ENCODE results near the gene PDZD7. TPM values are rescaled to one million over a fixed set of nuclear protein-coding genes. Genes with fewer than 3 reads are reported as not detected.

Gene PDZD7
- total and polyA plus RNA-seq, 12 donors: 0.13 to 0.66 (median 0.22) TPM; not detected in 1

DNA sequence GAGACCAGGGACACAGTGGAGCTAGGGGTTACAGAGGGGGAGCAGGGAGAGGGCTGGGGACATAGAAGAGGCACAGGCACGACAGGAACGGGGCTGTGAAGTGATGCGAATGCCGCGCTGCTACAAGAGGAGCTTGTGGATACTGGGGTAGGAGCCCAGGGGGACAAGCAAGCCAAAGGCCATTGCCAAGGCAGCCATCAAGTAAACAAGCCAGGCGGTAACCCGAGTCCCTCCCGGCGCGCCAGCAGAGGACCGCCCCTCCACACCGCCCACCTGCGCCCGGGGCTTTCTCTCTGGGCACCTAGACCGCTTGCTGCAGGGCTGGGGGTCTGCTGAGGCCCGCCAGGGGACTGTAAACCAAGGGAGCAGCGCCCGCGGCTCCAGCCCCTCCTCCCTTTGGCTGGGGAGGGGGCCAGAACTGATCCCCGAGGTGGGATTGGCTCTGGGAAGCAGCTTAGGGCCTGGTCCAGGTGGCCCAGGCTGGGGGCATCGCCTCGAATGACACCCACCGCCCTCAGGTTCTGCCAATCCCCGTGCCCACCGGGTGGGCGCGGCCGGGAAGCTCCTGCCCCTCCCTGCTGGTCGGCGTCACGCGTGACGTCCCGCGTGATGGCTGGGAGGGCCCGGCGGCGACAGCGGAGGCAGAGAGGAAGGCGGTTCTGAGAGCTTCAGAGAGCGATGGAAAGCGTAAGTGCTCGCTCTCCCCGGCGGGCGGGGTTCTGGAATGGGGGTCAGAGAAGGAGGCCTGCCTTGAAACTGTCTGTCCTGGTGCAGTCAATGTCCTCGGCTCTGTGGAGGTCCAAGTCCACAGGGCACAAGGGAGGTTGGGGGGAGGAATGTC is 1.1 kb upstream of the PDZD7 start:
- Histone ChIP-seq H3K4me3 (peak overlapping the region; percentile 70 to 83 (median 77)), H3K4me1 (peaks cover 10 to 34% (median 26%) of the 10 kb centered on the region in 9 donors), H3K9me3 (no peaks in the 10 kb centered on the region), H3K36me3 (peaks cover 0 to 27% (median 21%) of the 10 kb centered on the region in 9 donors), H3K27me3 (no peaks in the 10 kb centered on the region), H3K27ac (peak overlapping the region; percentile 93 to 99 (median 98))
- TF ChIP-seq, protein P1, sequence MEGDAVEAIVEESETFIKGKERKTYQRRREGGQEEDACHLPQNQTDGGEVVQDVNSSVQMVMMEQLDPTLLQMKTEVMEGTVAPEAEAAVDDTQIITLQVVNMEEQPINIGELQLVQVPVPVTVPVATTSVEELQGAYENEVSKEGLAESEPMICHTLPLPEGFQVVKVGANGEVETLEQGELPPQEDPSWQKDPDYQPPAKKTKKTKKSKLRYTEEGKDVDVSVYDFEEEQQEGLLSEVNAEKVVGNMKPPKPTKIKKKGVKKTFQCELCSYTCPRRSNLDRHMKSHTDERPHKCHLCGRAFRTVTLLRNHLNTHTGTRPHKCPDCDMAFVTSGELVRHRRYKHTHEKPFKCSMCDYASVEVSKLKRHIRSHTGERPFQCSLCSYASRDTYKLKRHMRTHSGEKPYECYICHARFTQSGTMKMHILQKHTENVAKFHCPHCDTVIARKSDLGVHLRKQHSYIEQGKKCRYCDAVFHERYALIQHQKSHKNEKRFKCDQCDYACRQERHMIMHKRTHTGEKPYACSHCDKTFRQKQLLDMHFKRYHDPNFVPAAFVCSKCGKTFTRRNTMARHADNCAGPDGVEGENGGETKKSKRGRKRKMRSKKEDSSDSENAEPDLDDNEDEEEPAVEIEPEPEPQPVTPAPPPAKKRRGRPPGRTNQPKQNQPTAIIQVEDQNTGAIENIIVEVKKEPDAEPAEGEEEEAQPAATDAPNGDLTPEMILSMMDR (IDR thresholded peaks at IDR 0.05): no peak
- intact Hi-C loops (cut with DNase I): loop anchor here in 2 of 10 donors (5.0 kb wide), 2 partner anchors 35 to 45 kb away; partner anchors contain the start of genes LZTS2 (in 1 of the 2), MRPL43 (in 1 of the 2) and TWNK (in 1 of the 2)
- DNase-seq (peak; percentile 86 to 87), ATAC-seq (peak; percentile 67 to 87 (median 82))
- 1 to 2% methylated on average over 37 to 47 of the region's 47 CpGs for WGBS, 2 donors

DNA sequence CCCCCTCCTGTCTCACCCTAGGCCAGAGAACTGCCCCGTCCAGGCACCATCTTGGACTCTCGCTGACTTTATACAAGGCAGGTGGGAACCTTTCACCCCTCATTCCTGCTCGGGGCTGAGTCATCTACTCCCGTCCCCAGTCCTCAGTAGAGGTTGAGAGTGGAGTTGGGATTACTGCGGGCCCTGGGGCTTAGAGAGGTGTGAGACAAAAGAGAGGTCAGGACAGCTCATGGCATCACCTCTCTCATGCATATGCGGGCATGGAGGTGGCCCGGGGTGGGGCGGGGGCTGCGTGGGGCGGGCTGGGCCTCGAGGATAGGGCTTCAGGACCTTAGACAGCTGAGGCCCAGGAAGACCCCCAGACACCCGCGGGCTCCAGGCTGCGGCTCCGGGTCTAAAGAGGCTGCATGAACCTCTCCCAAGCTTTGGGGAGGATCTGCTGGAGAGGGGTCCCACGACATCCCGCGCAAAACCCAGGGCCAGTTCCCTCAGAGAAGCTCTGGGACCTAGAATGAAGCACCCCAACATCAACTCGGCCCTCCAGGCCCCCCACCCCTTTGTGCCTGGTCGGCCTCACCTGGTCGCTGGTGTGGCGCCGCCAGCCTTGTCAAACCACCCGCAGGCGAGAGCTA is 317 bp downstream of the PDZD7 start:
- Histone ChIP-seq H3K4me1 (peaks cover 10 to 34% (median 26%) of the 10 kb centered on the region in 9 donors), H3K9me3 (no peaks in the 10 kb centered on the region), H3K36me3 (peaks cover 0 to 13% (median 9%) of the 10 kb centered on the region in 9 donors), H3K4me3 (peak overlapping the region; percentile 70 to 83 (median 77)), H3K27ac (peak overlapping the region in 8 of 10 donors; percentile 93 to 99 (median 98)), H3K27me3 (no peaks in the 10 kb centered on the region)
- DNase-seq (no peak), ATAC-seq (peak in 1 of 8 donors; percentile 1)
- TF ChIP-seq, protein P1 (IDR thresholded peaks at IDR 0.05): no peak
- intact Hi-C loops (cut with DNase I): loop anchor here in 2 of 10 donors (5.0 kb wide), 2 partner anchors 33 to 43 kb away; partner anchors contain the start of genes LZTS2 (in 1 of the 2), MRPL43 (in 1 of the 2) and TWNK (in 1 of the 2)
- 10 to 14% methylated on average over 25 of the region's 25 CpGs for WGBS, 2 donors

GRCh38 chr10:101029520-101030295 is 1.2 kb downstream of the PDZD7 start:
- no peaks in the 10 kb centered on the region for H3K9me3 ChIP-seq
- no peaks in the 10 kb centered on the region for H3K27me3 ChIP-seq
- 61 to 63% methylated on average over 27 of the region's 27 CpGs for WGBS, 2 donors
- H3K27ac ChIP-seq: no peak overlapping the region
- intact Hi-C loops (cut with DNase I): loop anchor here in 3 of 10 donors (5.0 kb wide), 2 partner anchors 32 to 42 kb away; partner anchors contain the start of genes MRPL43 (in 2 of the 3), TWNK (in 2 of the 3) and LZTS2 (in 1 of the 3)
- peaks cover 0 to 4% (median 0%) of the 10 kb centered on the region in 9 donors for H3K36me3 ChIP-seq
- DNase-seq: no peak
- peaks cover 10 to 34% (median 26%) of the 10 kb centered on the region in 9 donors for H3K4me1 ChIP-seq
- H3K4me3 ChIP-seq: no peak overlapping the region
- ATAC-seq: no peak
- TF ChIP-seq, protein P1 (IDR thresholded peaks at IDR 0.05): no peak

Data from heart right ventricle (tissue), 16 donors.